Activated CD8-positive, alpha-beta T cell treated with anti-CD3 and anti-CD28 coated beads, Interleukin-2, amount 10 ng/mL, durations not matched to agents 7 days and 5 days (primary cell): Measurements from ENCODE around the gene DCAKD. TPM values are rescaled to one million over a fixed set of nuclear protein-coding genes. Genes with fewer than 3 reads are reported as not detected.

ENCODE experiments used
- ATAC-seq: fragments of 150-1000 bp; cut with Tn5 transposase; one replicate; pipeline ENCODE4 v1.10.0; 2021; ENCODE audit warnings: moderate library complexity
- CTCF ChIA-PET: fragments of 350-600 bp; sonication (Branson Sonifier 250); formaldehyde crosslinking; loops from one replicate; lab custom pipeline; 2021; ENCODE audit warnings: antibody characterized with exemption; lab: Charles Lee
- POLR2A ChIA-PET: fragments of 350-600 bp; sonication (Branson Sonifier 250); formaldehyde crosslinking; loops from one replicate; lab custom pipeline; 2021; ENCODE audit warnings: antibody characterized with exemption; lab: Charles Lee
- DNase-seq: peaks from one replicate; pipeline ENCODE4 v3.0.0-alpha.2; 2020
- H3K27ac Mint-ChIP-seq: one replicate; pipeline ENCODE4 v1.8.0; 2021; ENCODE audit warnings: mild to moderate bottlenecking, mixed read lengths
- H3K27me3 Mint-ChIP-seq: one replicate; pipeline ENCODE4 v1.8.0; 2021; ENCODE audit warnings: low read depth, mixed read lengths
- H3K36me3 Mint-ChIP-seq: one replicate; pipeline ENCODE4 v1.8.0; 2021; ENCODE audit warnings: low read depth, mixed read lengths
- H3K4me1 Mint-ChIP-seq: one replicate; pipeline ENCODE4 v1.8.0; 2021; ENCODE audit warnings: low read depth, mixed read lengths
- H3K4me3 Mint-ChIP-seq: one replicate; pipeline ENCODE4 v1.8.0; 2021; ENCODE audit warnings: mild to moderate bottlenecking, mixed read lengths
- H3K9me3 Mint-ChIP-seq: one replicate; pipeline ENCODE4 v1.8.0; 2022; ENCODE audit warnings: mixed read lengths; ENCODE audit not compliant: insufficient read depth
- total RNA-seq, 2 experiments: library from RNA; stranded (reverse); gene quantifications; one replicate each; pipeline ENCODE4 v1.2.3, GENCODE V29; 2021

Gene DCAKD
- total RNA-seq, 2 experiments from 2014 or later = 32.9 to 33.7 TPM

DNA sequence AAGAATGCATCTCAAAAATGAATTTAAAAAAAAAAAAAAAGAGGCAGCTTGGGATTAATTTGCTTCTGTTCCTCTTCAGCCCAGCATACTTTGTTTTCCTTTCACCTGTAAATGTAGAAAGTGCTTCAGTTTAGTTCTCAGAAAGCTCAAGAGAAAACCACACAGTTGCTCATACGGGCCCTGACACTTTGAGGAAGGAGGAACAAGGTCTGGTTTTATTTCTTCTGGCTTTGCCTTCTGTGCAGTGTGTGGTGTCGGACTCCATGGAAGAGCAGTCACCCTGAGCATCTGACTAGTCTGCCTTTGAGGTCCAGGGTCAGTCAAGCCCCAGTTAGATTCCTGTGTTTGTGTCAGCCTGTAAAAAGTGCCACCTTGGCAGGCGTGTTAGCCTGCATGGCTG is 37.3 kb upstream of the DCAKD start:
- ChIA-PET POLR2A (interaction anchor here (0.7 kb wide), 1 partner anchor 28 kb away, joined by 4 read pairs; the partner anchor contains the start of gene NMT1), CTCF (interaction anchor here (1.4 to 3.4 kb wide), 2 partner anchors 11 to 47 kb away, joined by 3 to 22 read pairs; partner anchors contain the start of gene ACBD4)
- Mint-ChIP-seq H3K4me1 (peaks cover 15% of the 10 kb centered on the region), H3K9me3 (no peaks in the 10 kb centered on the region), H3K36me3 (peaks cover 56% of the 10 kb centered on the region), H3K27ac (peak overlapping the region; percentile 79), H3K27me3 (no peaks in the 10 kb centered on the region), H3K4me3 (no peak overlapping the region)
- peak; percentile 42 for ATAC-seq
- DNase-seq = no peak

GRCh38 chr17:45087978-45088377 is 36.5 kb upstream of the DCAKD start:
- CTCF ChIA-PET = interaction anchor here (1.2 to 3.4 kb wide), 3 partner anchors 12 to 168 kb away, joined by 3 to 22 read pairs (median 5); partner anchors contain the start of gene ACBD4

DNA sequence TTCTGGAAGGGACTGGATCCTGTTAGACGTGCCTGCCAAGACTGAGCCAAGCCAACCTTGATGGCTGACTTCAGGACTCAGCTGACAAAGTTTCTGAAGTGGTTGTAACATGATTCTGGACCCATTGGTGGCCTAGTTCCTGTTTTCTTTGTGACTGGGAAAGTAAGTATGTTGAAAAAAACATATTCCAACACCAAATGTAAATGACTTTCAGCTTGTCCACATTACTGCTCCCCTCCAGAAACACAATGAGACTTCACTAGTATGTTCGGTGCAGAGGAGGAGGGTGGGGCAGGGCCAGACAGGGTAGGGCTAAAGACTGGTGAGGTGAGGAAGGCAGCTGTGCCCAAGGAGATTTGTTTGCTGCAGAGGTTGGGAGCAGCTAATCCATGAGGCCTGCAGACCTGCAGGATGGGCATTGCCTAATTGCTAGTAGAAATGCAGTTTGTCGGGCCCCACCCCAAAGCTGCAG is 36.1 kb upstream of the DCAKD start:
- Mint-ChIP-seq H3K9me3 (no peaks in the 10 kb centered on the region), H3K27me3 (no peaks in the 10 kb centered on the region), H3K4me3 (no peak overlapping the region), H3K36me3 (peaks cover 48% of the 10 kb centered on the region), H3K27ac (peak overlapping the region; percentile 75), H3K4me1 (peaks cover 15% of the 10 kb centered on the region)
- CTCF ChIA-PET = interaction anchor here (1.2 to 3.4 kb wide), 3 partner anchors 12 to 167 kb away, joined by 3 to 22 read pairs (median 5); partner anchors contain the start of gene ACBD4
- DNase-seq (no peak), ATAC-seq (no peak)
- POLR2A ChIA-PET = no interaction called here

More at GRCh38 chr17:45087978-45088377, 36.5 kb upstream of the DCAKD start:
- Mint-ChIP-seq H3K36me3 (peaks cover 51% of the 10 kb centered on the region), H3K27ac (peak overlapping the region; percentile 75), H3K4me3 (no peak overlapping the region), H3K27me3 (no peaks in the 10 kb centered on the region), H3K9me3 (no peaks in the 10 kb centered on the region), H3K4me1 (peaks cover 15% of the 10 kb centered on the region)
- POLR2A ChIA-PET = no interaction called here
- DNase-seq (no peak), ATAC-seq (no peak)

GRCh38 chr17:45086865-45087503 is 35.6 kb upstream of the DCAKD start:
- no peaks in the 10 kb centered on the region for H3K9me3 Mint-ChIP-seq
- ChIA-PET POLR2A (no interaction called here), CTCF (interaction anchor here (1.2 kb wide), 1 partner anchor 167 kb away, joined by 5 read pairs; no protein-coding TSS in a partner anchor)
- H3K36me3 Mint-ChIP-seq = peaks cover 47% of the 10 kb centered on the region
- no peak for DNase-seq
- H3K4me1 Mint-ChIP-seq = peaks cover 15% of the 10 kb centered on the region
- H3K27me3 Mint-ChIP-seq = no peaks in the 10 kb centered on the region
- no peak overlapping the region for H3K27ac Mint-ChIP-seq
- no peak for ATAC-seq
- H3K4me3 Mint-ChIP-seq = no peak overlapping the region

DNA sequence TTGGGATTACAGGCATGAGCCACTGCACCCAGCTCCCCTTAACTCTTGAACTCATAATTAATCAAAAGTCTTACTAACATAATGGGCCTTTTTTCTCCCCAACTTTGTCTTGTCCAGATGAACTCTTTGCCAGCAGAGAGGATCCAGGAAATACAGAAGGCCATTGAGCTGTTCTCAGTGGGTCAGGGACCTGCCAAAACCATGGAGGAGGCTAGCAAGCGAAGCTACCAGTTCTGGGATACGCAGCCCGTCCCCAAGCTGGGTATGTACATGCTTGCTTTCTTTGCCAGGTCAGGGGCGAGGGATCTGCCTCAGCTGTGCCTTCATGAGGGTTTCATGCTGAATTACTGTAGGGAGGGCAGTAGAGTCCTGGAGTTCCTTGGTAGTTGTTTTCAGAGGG is 35.0 kb upstream of the DCAKD start:
- ATAC-seq = no peak
- DNase-seq = no peak
- Mint-ChIP-seq H3K36me3 (peaks cover 49% of the 10 kb centered on the region), H3K4me1 (peaks cover 15% of the 10 kb centered on the region), H3K27ac (no peak overlapping the region), H3K9me3 (no peaks in the 10 kb centered on the region), H3K4me3 (no peak overlapping the region), H3K27me3 (no peaks in the 10 kb centered on the region)
- ChIA-PET POLR2A (interaction anchor here (0.7 kb wide), 1 partner anchor 76 kb away, joined by 4 read pairs; no protein-coding TSS in a partner anchor), CTCF (no interaction called here)

GRCh38 chr17:45081047-45081703 is 29.7 kb upstream of the DCAKD start:
- no peaks in the 10 kb centered on the region for H3K9me3 Mint-ChIP-seq
- H3K4me3 Mint-ChIP-seq = no peak overlapping the region
- ATAC-seq (no peak), DNase-seq (no peak)
- no peak overlapping the region for H3K27ac Mint-ChIP-seq
- H3K36me3 Mint-ChIP-seq = peaks cover 35% of the 10 kb centered on the region
- ChIA-PET CTCF (no interaction called here), POLR2A (no interaction called here)
- H3K27me3 Mint-ChIP-seq = no peaks in the 10 kb centered on the region
- peaks cover 11% of the 10 kb centered on the region for H3K4me1 Mint-ChIP-seq

DNA sequence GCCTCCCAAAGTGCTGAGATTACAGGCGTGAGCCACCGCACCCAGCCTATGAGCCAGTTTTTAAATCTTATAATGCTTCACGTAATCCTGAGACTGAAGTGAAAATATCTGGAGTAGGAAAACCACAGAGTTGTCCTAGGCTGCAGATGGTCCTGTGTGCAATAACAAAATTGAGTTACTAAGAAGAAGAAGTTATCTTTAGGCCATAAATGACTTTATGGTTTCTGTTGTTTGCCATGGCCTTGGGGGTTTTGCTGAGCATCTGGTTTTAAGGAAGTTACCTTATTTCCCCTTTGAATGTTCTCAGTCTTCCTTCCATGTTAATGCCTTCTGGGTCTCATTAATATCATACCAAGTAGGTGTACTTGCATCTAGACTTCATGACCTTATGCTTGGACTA is 26.2 kb upstream of the DCAKD start:
- no peak overlapping the region for H3K4me3 Mint-ChIP-seq
- no peaks in the 10 kb centered on the region for H3K9me3 Mint-ChIP-seq
- peaks cover 15% of the 10 kb centered on the region for H3K4me1 Mint-ChIP-seq
- ATAC-seq = no peak
- peaks cover 40% of the 10 kb centered on the region for H3K36me3 Mint-ChIP-seq
- POLR2A ChIA-PET = no interaction called here
- CTCF ChIA-PET = interaction anchor here (2.0 kb wide), 1 partner anchor 10 kb away, joined by 10 read pairs; no protein-coding TSS in a partner anchor
- H3K27ac Mint-ChIP-seq = no peak overlapping the region
- DNase-seq = no peak
- no peaks in the 10 kb centered on the region for H3K27me3 Mint-ChIP-seq

- H3K36me3 Mint-ChIP-seq = peaks cover 39% of the 10 kb centered on the region
- H3K27me3 Mint-ChIP-seq = no peaks in the 10 kb centered on the region
- peak overlapping the region; percentile 21 for H3K27ac Mint-ChIP-seq
- H3K4me1 Mint-ChIP-seq = peaks cover 15% of the 10 kb centered on the region
- ATAC-seq (no peak), DNase-seq (no peak)
- POLR2A ChIA-PET = interaction anchor here (0.6 kb wide), 2 partner anchors 156 to 989 kb away, joined by 3 read pairs; no protein-coding TSS in a partner anchor
- no peak overlapping the region for H3K4me3 Mint-ChIP-seq
- CTCF ChIA-PET = interaction anchor here (1.6 kb wide), 1 partner anchor 51 kb away, joined by 4 read pairs; no protein-coding TSS in a partner anchor
- H3K9me3 Mint-ChIP-seq = no peaks in the 10 kb centered on the region
Observed at GRCh38 chr17:45073414-45074070, 22.1 kb upstream of the DCAKD start.

DNA sequence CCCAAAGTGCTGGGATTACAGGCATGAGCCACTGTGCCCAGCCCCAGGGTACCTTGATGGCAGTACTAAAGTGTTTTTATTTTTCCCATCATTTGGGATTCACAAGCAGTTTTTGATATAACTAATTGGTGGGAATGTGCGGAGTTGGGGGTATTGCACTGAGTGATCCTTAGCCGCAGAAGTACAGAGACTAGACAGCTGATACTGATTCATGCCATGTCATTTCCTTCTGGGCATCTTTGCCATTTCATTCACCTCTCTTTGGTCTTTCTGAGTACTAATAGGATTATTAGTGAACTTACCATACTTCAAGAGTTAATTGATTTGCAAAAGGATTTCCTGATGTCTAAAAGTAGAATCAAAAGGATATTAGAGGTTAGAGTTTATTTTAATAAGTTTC is 19.4 kb upstream of the DCAKD start:
- peaks cover 7% of the 10 kb centered on the region for H3K4me1 Mint-ChIP-seq
- H3K36me3 Mint-ChIP-seq = peaks cover 41% of the 10 kb centered on the region
- CTCF ChIA-PET = interaction anchor here (1.3 to 1.6 kb wide), 2 partner anchors 9 to 64 kb away, joined by 3 to 7 read pairs; partner anchors contain the start of genes ACBD4 and NMT1
- H3K27me3 Mint-ChIP-seq = no peaks in the 10 kb centered on the region
- no peak overlapping the region for H3K27ac Mint-ChIP-seq
- H3K9me3 Mint-ChIP-seq = no peaks in the 10 kb centered on the region
- H3K4me3 Mint-ChIP-seq = no peak overlapping the region
- DNase-seq (no peak), ATAC-seq (no peak)
- POLR2A ChIA-PET = interaction anchor here (1.2 kb wide), 1 partner anchor 10 kb away, joined by 3 read pairs; the partner anchor contains the start of gene NMT1

DNA sequence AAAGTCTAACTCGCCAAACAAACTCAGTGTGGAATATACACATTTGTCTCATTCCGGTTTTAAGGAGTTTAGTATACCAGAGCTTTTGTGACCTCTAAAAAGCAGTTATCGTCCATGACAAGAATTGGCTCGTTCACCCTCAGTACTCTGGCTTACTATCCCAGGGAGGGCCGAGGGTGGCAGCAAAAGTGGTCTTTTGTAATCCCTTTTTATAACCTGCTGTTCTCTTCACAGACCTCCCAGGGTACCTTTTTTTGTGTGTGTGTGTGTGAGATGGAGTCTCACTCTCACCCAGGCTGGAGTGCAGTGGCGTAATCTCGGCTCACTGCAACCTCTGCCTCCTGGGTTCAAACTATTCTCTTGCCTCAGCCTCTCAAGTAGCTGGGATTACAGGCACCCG is 18.6 kb upstream of the DCAKD start:
- ChIA-PET CTCF (interaction anchor here (0.6 to 1.0 kb wide), 3 partner anchors 21 to 193 kb away, joined by 3 to 4 read pairs (median 3); partner anchors contain the start of gene PLCD3), POLR2A (interaction anchor here (1.2 kb wide), 1 partner anchor 9 kb away, joined by 3 read pairs; the partner anchor contains the start of gene NMT1)
- DNase-seq (no peak), ATAC-seq (no peak)
- Mint-ChIP-seq H3K27ac (no peak overlapping the region), H3K27me3 (no peaks in the 10 kb centered on the region), H3K36me3 (peaks cover 43% of the 10 kb centered on the region), H3K9me3 (no peaks in the 10 kb centered on the region), H3K4me3 (no peak overlapping the region), H3K4me1 (peaks cover 9% of the 10 kb centered on the region)

GRCh38 chr17:45067637-45068036 is 16.2 kb upstream of the DCAKD start:
- H3K27me3 Mint-ChIP-seq = no peaks in the 10 kb centered on the region
- peaks cover 44% of the 10 kb centered on the region for H3K36me3 Mint-ChIP-seq
- DNase-seq (no peak), ATAC-seq (no peak)
- peaks cover 23% of the 10 kb centered on the region for H3K4me1 Mint-ChIP-seq
- no peak overlapping the region for H3K27ac Mint-ChIP-seq
- no peaks in the 10 kb centered on the region for H3K9me3 Mint-ChIP-seq
- ChIA-PET CTCF (interaction anchor here (1.1 to 5.6 kb wide), 5 partner anchors 9 to 68 kb away, joined by 3 to 22 read pairs (median 10); partner anchors contain the start of gene ACBD4), POLR2A (no interaction called here)
- no peak overlapping the region for H3K4me3 Mint-ChIP-seq
